NT2/D1 (cell line): ENCODE data around the gene MIPEP.

Experiments used
- SUZ12 ChIP-seq: IDR thresholded peaks from 2 replicates; pipeline ENCODE4 v1.6.1; 2011; ENCODE audit not compliant: insufficient read length, insufficient read depth; ENCODE audit errors: extremely low read depth
- ZNF274 ChIP-seq: IDR thresholded peaks from 2 replicates; pipeline ENCODE4 v1.6.1; 2011; ENCODE audit warnings: mild to moderate bottlenecking, low read depth, low read length

DNA sequence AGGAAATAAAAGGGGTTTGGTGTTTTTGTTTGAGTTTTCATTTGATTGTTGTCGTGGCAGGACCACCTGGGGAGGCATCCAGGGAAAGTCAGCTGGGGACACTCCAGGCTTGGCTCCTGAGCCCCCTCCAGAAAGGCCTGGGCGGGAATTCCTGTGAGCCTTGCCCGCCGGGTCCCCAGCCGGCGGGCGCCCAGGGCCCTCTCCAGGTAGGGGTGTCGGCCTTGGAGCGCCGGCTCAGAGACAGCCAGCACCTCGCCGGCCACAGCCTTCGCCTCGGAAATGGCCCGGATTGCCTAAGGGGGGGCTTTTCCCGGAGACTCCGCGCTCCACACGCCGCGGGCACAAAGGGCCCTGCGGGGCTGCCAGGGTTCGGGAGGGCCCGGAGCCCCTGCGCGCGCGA, 194.0 kb downstream of the MIPEP start:
- TF ChIP-seq ZNF274 (no peak), SUZ12 (no peak)
